ENCODE results near the gene TPTE2. TPM values are rescaled to one million over a fixed set of nuclear protein-coding genes. Genes with fewer than 3 reads are reported as not detected.

TPTE2 gene
- total RNA-seq, 4 donors from 2014 or later = not detected

DNA sequence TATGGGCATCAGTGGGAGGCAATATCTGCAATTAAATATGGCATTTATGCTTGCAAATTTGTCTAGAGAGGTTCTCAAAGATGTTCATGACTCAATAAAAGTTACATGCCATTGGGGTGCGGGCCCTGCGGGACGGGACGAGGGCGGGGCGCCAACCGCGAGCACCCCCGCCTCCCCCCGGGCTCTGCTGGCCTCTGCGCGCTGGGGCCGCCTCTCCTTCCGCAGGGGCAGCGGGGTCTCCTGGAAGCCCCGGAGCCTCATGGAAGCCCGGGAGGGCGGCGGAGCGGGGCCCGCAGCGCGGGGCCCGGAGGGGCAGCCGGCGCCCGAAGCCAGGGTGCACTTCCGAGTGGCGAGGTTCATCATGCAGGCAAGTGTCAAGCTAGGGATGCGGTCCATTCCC lies 179.2 kb downstream of the TPTE2 start:
- in situ Hi-C loops (cut with MboI; ENCODE audit: low pct_ligation_motif_present in 1 of 4, low pct_unique_long_range_greater_than_20kb in 1 of 4, low sequenced_read_pairs in 3 of 4) = no loop called here
- 93% methylated on average over 28 of the region's 30 CpGs; no CpG with 5 or more reads in 1 of the 2 donors for WGBS, 2 donors (ENCODE audit: low coverage in 1 of 2)
- Histone ChIP-seq H3K27ac (no peak overlapping the region), H3K9me3 (no peaks in the 10 kb centered on the region), H3K4me3 (no peak overlapping the region), H3K36me3 (no peaks in the 10 kb centered on the region), H3K27me3 (no peaks in the 10 kb centered on the region), H3K4me1 (no peaks in the 10 kb centered on the region)
- intact Hi-C loops (cut with DNase I; ENCODE audit: low total_unique reads) = no loop called here
- TF ChIP-seq POLR2AphosphoS5 (IDR thresholded peaks at IDR 0.05) (no peak), POLR2A (IDR thresholded peaks at IDR 0.05) (no peak), EP300 (IDR thresholded peaks at IDR 0.05; ENCODE audit: low read depth) (no peak)
- TF ChIP-seq, protein P1, sequence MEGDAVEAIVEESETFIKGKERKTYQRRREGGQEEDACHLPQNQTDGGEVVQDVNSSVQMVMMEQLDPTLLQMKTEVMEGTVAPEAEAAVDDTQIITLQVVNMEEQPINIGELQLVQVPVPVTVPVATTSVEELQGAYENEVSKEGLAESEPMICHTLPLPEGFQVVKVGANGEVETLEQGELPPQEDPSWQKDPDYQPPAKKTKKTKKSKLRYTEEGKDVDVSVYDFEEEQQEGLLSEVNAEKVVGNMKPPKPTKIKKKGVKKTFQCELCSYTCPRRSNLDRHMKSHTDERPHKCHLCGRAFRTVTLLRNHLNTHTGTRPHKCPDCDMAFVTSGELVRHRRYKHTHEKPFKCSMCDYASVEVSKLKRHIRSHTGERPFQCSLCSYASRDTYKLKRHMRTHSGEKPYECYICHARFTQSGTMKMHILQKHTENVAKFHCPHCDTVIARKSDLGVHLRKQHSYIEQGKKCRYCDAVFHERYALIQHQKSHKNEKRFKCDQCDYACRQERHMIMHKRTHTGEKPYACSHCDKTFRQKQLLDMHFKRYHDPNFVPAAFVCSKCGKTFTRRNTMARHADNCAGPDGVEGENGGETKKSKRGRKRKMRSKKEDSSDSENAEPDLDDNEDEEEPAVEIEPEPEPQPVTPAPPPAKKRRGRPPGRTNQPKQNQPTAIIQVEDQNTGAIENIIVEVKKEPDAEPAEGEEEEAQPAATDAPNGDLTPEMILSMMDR (IDR thresholded peaks at IDR 0.05) = no peak
- DNase-seq = no peak

Other genes starting within 250 kb of the TPTE2 start
- gene MPHOSPH8, start 72.1 kb upstream of the TPTE2 start, total RNA-seq = 10 to 100 TPM; 25.8 to 62.7 (median 48.6) TPM
- 100 to 1,000 TPM in 1 of 4 donors, 10 to 100 TPM in 3; 60.2 to 304 (median 83.6) TPM for gene PSPC1, start 221.4 kb upstream of the TPTE2 start, total RNA-seq